Fibroblast of skin of right quadriceps (primary cell): ENCODE data around the gene FUS.
A peak's percentile ranks its signal among the peaks of the same experiment; 100 is the strongest.
"Not testable (repeated sequence)": the region's sequence is repeated elsewhere in the genome, so short reads cannot be mapped to it uniquely, and the experiment has no call there.

Experiments used
- DNase-seq: peaks from one replicate; pipeline ENCODE4 v3.0.0-alpha.2; 2013

FUS gene

DNA sequence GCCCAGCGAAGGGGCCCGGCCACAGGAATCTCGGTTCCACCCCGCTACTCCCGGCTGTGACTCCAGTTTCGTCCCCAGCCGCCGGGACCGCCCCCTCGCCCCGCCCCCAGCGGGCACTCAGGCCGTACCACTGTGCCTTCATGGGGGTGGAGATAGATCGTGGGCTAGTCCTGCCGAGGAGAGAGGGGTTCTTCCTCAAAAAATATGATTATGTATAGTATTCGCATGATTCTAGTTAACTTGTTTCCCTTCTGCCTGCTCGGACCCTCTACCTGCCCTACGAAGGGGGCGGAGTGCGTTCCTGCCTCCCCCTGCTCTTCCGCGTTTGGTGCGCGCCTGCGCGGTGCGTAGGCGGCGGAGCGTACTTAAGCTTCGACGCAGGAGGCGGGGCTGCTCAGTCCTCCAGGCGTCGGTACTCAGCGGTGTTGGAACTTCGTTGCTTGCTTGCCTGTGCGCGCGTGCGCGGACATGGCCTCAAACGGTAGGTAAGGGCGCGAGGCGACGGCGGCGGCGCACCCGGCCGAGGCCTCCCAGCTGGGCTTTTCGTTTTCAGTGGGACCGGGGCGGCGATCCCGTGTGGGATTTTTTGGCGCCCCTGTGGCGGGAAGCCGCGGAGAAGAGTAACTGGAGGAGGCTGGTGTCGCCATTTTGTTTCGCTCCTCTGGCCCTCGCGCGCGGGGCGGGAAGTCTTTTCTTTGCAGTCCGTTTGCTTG, at the start of gene FUS:
FUS (plus strand) TSS at position 393 of the 713 bp plus-strand sequence; CDS start at position 469, 76 bp downstream.
- DNase-seq, result peak; percentile 85

GRCh38 chr16:31130336-31130891, 49.5 kb upstream of the FUS start:
- DNase-seq, result no peak

- DNase-seq, result no peak
These were observed 49.0 kb upstream of the FUS start for GRCh38 chr16:31130899-31131298.

DNA sequence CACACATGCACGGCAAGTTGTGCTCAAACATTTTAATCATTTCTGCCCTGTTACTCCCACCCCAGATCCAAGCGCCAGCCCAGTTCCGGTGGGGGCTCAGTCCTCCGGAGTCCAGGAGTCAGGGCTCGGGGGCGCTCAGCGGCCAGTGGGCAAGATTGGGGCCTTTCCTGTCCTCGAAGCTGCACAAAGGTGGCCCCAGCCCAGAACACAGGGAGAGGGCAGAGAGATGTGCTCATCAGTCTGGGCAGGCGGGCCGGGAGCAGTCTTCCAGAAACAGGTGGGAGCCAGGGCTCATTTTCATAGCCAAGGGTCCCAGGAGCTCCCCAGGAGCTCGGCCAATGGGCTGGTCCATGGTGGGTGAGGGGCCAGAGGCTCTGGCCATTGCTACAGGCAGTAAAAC, 48.5 kb upstream of the FUS start:
- no peak for DNase-seq

DNA sequence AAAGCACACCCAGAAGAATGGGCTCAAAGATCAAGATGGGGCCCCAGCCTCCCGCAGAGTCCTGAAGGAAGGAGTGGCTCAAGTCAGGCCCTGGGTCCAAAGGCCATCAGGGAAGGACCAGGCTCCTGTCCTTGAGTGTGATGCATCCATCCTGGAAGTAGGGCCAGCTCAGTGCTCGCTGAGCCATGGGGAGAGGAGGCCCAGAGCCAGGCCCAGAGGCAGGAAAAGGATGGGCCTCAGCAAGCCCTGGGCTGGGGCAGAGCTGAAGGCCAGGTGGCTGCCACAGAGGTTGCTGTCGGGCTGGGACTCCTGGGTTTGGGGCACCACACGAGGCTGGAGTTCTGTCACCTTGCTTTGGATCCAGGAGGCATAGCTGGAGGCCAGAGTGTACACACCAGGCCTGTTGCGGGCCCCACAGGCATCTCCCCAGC, 48.1 kb upstream of the FUS start:
- DNase-seq, result no peak

DNA sequence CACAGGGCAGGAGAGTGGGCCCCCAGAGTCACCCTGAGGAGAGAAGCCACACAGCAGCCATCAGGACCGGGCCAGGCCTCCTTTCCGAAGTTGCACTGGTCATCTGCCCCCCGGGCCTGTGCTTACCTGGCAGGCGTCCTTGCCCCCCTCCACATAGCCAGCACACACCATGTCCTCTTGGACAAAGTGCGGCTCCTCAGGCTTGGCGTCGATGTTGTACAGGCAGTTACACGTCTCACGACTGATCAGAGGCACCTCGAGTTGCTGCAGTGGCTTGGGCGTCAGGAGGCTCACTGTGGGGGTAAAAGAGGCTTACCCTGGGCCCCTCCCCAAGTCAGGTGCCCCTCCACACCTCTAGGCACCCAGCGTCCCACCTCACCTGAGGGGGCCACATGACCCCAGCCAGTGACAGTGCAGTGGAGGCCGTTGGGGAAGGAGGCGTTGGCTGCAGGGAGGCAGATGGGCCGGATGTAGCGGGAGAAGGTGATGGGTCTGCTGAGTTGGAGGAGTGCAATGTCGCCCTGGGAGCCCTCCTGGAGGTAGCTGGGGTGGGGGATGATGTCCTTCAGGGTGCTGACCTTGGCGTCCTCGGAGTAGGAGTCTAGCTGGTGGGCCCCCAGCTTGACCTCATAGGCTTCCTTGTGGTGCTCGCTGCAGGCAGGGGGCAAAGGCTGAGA, 47.5 kb upstream of the FUS start:
- no peak for DNase-seq

- DNase-seq, result no peak
These were observed 46.9 kb upstream of the FUS start for GRCh38 chr16:31133046-31133501.

DNA sequence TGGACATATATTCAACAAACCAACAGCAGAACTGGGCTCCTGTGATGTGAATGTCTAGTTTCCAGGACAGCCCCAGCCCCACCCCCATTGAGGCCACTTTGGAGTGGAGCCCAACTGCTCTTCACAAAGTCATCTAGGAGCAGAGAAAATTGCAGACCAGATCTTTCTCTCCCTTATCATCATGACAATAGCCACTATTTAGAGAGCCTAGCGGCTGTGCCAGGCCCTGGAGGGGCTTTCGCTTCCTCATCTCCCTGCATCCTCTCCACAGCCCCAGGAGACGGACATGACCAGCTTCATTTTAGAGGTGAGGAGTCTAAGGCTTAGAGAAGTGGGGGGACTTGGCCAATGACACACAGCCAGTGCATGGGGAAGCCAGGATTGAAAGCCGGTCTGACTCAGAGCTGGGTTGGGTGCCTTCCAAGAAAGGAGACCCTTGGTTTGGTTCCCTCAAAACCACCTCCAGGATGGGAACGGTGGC, 45.8 kb upstream of the FUS start:
- DNase-seq, result no peak

DNA sequence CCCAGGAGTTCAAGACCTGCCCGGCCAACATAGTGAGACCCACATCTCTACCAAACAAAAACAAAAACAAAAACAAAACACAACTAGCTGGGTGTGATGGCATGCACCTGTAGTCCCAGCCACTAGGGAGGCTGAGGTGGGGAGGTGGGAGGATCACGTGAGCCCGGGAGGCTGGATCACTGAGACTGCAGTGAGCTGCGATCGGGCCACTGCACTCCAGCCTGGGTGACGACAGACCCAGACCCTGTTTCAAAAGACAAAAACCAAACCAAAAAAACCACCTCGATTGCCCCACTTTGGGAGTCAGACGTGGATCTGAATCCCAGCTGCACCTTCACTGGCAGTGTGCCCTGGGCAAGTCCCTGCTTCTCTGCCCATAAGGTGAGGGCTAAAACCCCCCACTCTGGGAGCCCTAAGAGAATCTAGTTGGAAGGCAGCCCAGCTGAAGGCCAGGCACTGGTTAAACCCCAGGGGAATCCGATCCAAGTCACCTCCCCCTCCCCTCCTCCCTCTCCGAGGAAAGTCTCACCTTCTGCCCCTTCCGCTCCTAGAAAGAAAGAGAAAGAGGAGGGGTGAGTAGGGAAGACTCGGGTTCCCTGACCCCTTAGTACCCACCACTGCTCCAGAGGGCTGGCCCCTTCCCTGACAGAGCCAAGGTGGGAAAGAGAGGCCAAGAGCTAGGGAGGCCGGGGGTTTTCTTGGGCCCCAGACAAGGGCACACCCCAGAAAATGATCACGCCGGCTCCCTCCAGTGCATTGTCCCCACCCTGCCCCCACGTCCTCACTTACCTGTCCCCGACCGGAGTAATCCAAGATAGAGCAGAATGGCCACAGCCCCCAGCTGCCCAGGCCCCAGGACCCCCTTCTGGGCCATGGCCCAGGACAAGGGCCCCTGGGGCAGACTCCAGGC, 45.1 kb upstream of the FUS start:
- no peak for DNase-seq

DNA sequence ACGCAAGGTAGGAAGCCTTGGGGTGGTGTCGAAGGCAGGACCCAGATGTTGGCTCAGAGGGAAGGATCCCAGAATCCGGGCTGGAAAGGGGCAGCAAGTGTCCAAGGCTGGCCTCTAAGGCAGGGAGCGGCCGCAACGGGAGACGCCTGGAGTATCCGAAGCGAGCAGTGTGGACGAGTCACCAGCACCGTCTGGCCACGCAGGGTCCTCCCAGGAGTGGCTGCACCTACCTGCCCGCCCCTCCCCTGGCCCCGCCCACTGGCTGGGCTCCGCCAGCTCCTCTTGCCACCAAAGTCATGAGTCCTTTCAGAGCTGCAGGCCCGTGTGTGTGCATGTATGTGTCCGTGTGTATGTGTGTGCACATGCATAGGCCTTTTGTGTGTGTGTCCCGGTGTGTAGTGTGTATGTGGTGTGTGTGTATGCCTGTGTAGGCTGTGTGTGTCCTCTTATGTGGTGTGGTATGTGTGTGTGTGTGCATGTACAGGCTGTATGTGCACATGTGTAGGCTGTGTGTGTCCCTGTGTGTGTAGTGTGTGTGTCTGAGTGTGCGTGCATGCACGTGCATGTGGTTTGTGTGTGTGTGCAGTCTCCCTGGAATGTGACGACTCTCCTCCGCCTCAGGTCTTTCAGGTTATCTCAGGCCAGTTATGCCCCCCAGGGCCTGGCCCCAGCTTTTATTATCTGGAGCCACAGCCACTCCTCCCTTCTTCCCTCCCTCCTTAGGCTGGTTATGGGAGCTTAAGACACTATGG, 44.2 kb upstream of the FUS start, which contains the start of gene PRSS8:
PRSS8 (minus strand) TSS at position 193 of the 752 bp plus-strand sequence. CDS start 229 bp downstream, outside the sequence.
- no peak for DNase-seq

GRCh38 chr16:31136287-31136662, 43.7 kb upstream of the FUS start:
- no peak for DNase-seq

DNA sequence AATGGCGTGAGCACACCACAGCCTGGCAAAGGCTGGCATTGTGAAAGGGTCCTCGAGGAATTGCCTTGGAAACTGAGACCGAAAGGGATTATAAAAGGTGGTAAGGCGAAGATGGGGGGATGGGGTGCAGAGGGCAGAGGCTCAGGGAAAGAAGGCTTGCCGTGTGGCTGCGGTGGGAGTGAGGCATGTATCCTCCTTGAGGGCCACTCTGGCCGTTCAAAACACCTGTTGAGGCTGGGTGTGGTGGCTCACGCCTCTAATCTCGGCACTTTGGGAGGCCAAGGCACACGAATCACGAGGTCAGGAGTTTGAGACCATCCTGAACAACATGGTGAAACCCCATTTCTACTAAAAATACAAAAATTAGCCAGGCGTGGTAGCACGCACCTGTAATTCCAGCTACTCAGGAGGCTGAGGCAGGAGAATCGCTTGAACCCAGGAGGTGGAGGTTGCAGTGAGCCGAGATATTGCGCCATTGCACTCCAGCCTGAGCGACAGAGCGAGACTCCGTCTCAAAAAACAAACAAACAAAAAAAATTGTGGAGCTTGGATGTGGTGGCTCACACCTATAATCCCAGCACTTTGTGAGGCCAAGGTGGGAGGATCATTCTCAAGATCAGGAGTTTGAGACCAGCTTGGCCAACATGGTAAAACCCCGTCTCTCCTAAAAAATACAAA, 43.0 kb upstream of the FUS start:
- DNase-seq, result not testable (repeated sequence)

DNA sequence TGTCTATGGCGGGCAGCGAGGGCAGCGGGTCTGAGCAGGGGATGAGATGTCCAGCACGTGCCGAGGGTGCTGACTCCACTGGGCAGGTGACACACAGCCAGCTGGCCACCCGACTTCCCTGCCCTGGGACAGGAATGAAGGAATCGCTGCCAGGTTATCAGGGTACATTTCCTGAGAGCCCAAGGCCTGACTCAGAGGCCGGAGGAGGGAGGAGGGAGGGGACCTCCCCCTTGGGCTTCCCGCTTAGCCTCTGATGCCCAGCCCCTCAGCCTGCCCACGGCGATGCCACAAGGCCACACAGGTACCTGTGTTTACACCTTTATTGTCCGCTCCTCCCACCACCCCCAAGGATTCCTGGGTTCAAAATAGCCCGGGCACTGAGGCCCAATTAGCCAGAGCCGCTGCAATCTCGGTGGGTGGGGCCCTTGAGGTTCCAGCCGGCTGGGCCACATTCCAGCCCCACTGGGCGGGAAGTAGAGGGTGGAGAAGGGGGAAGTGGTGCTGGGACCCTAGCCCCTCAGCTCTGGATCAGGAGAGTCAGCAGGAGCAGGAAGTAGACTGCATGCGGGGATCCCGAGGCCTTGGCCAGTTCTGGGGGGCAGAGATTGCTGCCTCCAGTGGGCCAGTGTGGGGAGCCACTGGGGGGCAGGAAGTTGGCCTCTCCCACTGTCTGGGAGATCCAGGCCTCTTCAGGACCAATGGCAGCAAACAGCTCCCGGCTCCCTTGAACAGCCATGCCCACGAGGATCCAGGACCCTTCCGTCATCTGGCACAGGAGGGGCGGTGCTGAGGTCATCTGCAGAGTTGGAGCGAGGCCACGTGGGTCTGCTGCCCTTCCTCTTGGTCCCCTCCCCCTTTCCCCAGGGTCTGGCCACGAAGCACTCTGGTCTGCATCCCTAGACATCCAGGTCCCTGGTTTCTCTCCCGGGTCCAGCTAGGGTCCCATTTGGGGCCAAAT, 41.0 kb upstream of the FUS start:
- DNase-seq, result peak; percentile 42

GRCh38 chr16:31141071-31141469, 38.9 kb upstream of the FUS start:
- DNase-seq, result not testable (repeated sequence)

DNA sequence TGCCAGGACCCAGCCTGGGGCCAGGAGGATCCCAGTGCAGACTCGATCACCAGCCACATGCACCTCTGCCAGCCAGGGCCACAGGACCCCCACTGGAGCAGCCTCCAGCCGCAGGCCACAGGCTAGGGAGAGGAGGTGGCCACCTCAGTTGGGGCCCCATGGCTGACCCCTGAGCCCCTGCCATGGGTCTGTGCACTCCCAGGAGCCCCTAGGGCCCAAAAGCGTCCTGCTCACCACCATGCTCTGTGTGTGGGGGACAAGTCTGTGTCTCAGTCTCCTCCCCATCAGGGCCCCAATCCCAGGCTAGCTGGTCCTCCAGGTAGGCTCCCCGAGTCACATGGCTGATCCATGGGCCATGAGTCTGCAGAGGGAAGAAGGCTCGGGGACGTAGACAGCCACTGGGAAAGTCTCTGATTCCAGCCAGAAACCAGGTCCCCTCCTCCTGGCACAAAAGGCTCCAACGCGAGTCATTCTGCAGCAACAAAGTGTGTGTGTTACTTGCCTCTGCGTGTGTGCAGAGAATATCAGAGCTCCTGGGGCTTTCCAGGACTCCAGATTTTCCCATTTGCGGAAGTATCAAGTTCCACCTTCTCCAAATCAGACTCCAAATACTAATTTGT, 38.3 kb upstream of the FUS start:
- no peak for DNase-seq

- peak; percentile 99 for DNase-seq
These were observed 37.6 kb upstream of the FUS start for GRCh38 chr16:31142109-31143010.

GRCh38 chr16:31143011-31143693, 36.8 kb upstream of the FUS start:
- DNase-seq, result no peak

DNA sequence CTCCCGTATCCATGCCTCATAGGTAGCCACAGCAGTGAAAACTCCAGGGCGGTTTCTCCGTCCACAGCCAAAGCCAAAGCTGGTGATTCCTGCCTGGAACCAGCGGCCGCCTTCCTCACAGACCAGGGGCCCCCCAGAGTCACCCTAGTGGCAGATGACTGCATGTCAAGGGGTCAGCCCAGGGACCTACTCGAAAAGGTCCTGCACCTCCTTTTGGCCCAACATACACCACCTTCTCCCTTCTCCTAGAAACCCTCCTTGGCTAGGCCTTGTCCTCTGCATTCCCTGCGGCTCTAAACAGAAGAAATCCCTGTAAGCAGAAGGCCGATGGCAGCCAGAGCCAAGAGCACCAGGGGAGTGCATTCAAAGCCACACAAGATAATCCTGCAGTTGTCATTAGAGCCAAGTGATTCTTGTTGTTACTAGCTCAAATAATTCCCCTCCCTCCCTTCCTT, 36.2 kb upstream of the FUS start:
- no peak for DNase-seq
